Smooth muscle cell of trachea (primary cell): ENCODE results near the gene FAM236D. TPM values are rescaled to one million over a fixed set of nuclear protein-coding genes. Genes with fewer than 3 reads are reported as not detected.

Experiments
- total RNA-seq: library from RNA; depleted of rRNA; stranded (reverse); fragments of >200 nt; gene quantifications from 2 replicates; pipeline ENCODE4 v1.2.1, GENCODE V29; 2014

The FAM236D gene
- not detected in 2 replicates for total RNA-seq

DNA sequence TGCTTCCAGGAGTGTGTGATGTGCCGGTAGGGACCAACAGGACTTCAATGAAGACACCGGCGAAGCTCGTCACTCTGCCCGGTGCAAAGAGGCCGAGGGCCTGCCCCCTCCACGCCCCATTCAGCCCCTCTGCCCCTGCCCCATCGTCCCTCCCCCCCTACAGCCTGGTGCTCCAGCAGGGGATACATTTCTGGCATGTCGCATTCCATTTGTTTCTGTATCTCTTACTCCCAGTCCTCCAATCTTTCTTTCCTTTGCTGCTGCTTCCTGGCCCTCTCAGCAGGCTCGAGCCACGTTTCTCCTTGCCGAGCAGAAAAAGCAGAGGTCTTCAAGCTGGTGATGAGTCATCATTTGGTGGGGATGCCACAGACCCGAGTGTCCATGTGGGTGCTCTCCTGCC lies at the start of gene FAM236D:
Gene FAM236D (minus strand): TSS at position 101 of the 400 bp plus-strand sequence. CDS start 100 bp downstream, at position 1.

DNA sequence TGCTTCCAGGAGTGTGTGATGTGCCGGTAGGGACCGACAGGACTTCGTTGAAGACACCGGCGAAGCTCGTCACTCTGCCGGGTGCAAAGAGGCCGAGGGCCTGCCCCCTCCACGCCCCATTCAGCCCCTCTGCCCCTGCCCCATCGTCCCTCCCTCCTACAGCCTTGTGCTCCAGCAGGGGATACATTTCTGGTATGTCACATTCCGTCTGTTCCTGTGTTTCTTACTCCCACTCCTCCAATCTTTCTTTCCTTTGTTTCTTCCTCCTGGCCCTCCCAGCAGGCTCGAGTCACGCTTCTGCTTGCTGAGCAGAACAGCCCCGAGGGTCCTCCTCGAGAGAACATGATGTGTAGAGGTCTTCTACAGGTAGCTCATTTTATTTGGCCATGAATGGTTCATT lies 25.4 kb downstream of the FAM236D start, which contains the start of gene FAM236B:
Gene FAM236B (minus strand): TSS at position 101 of the 400 bp plus-strand sequence. CDS start 100 bp downstream, at position 1.

DNA sequence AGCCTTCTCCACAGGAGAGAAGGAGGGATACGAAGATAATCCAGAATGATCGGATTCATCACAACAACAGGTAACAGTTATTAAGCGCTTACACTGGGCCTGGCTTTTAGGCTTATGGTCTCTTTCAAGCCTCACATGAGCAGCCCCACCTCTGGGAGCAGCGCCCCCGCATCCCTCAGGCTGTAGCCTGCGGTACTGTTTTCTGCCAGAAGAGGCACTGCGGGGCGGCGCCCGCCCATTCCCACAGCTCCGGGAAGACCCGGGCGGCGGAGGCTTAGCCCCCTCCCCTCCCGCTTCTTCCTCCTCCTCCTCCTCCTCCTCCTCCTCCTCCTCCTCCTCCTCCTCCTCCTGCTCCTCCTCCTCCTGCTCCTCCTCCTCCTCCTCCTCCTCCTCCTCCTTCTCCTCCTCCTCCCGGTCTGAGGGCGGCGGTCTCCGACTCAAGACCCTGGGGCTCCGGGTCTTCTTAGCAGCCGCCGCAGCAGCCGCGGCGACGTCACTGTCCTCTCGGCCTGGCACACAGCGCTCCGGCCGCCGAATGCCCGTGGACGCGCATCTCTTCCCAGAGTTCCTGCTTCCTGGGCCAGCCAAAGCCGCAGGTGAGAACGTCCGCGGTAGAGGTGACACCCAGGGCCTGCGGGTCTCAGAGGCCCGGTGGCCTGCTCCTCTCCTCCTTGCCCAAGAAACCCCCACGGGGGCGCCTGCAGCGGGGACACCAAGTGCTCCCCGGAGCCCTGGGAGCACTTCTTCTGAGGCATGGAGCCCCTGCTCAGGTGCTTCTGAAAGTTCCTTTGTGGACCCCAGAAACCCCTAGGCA lies 31.1 kb downstream of the FAM236D start, which contains the start of gene DMRTC1B:
Gene DMRTC1B (plus strand): TSS at position 238 of the 814 bp plus-strand sequence. CDS start 68,246 bp downstream, outside the sequence.

Other genes with a start within 250 kb of the FAM236D start
- 25.5 and 29.7 TPM in 2 replicates for gene HDAC8, start 235.4 kb downstream of the FAM236D start, total RNA-seq
- 6.5 and 6.8 TPM in 2 replicates for gene PHKA1, start 93.9 kb downstream of the FAM236D start, total RNA-seq
- gene DMRTC1B, start 31.3 kb downstream of the FAM236D start, total RNA-seq = not detected in 2 replicates
- not detected in 2 replicates for gene FAM236B, start 25.6 kb downstream of the FAM236D start, total RNA-seq
- gene FAM236C, start 104.4 kb upstream of the FAM236D start, total RNA-seq = not detected in 2 replicates
- not detected in 2 replicates for gene FAM236A, start 130.0 kb upstream of the FAM236D start, total RNA-seq
- not detected in 2 replicates for gene DMRTC1, start 135.6 kb upstream of the FAM236D start, total RNA-seq
- not detected in 2 replicates for gene PABPC1L2B, start 194.7 kb upstream of the FAM236D start, total RNA-seq